DND-41 (cell line): ENCODE data around the gene APH1B.

ENCODE experiments used
- CTCF ChIP-seq: IDR thresholded peaks from 2 replicates; pipeline ENCODE4 v1.5.1; 2012; ENCODE audit warnings: borderline replicate concordance, low read length, moderate library complexity, mild to moderate bottlenecking; ENCODE audit not compliant: poor library complexity, severe bottlenecking; ENCODE audit errors: extremely low read depth
- EZH2 ChIP-seq: IDR thresholded peaks from 3 replicates; pipeline ENCODE4 v1.6.1; 2012; ENCODE audit warnings: borderline replicate concordance, low read depth, mild to moderate bottlenecking, moderate library complexity, low read length, inconsistent platforms; ENCODE audit not compliant: severe bottlenecking

- no peak for TF ChIP-seq CTCF
- TF ChIP-seq EZH2 = no peak
Measured at GRCh38 chr15:63258658-63259057, 18.7 kb upstream of the APH1B start.
